Neutrophil (primary cell): ENCODE results near the gene WIZ.
A peak's percentile ranks its signal among the peaks of the same experiment; 100 is the strongest.

Experiments
- H3K27ac ChIP-seq: fragments of 200-600 bp; sonication (generic); 2 replicates; pipeline ENCODE4 v1.5.1; 2016; ENCODE audit warnings: mild to moderate bottlenecking, moderate library complexity
- H3K27me3 ChIP-seq: fragments of 200-600 bp; sonication (generic); 2 replicates; pipeline ENCODE4 v1.6.0; 2016; ENCODE audit warnings: mild to moderate bottlenecking
- H3K36me3 ChIP-seq: fragments of 200-600 bp; sonication (generic); 2 replicates; pipeline ENCODE4 v1.5.1; 2017
- H3K4me1 ChIP-seq, 2 experiments: fragments of 200-600 bp in 1 of 2; sonication (generic) in 1 of 2; 1 replicate in 1 of 2; 2 replicates in 1 of 2; pipeline versions ENCODE4 v1.5.1 to v1.6.1; 2013 to 2016; ENCODE audit warnings: low read depth in 1 of 2, low read length in 1 of 2, mild to moderate bottlenecking in 1 of 2, moderate library complexity in 1 of 2; ENCODE audit not compliant: control insufficient read depth in 1 of 2, insufficient read depth in 1 of 2
- H3K4me3 ChIP-seq, 2 experiments: fragments of 200-600 bp in 1 of 2; sonication (generic) in 1 of 2; 1 replicate in 1 of 2; 2 replicates in 1 of 2; pipeline ENCODE4 v1.5.1; 2013 to 2016; ENCODE audit warnings: low read depth in 1 of 2, low read length in 1 of 2, mild to moderate bottlenecking in 1 of 2, moderate library complexity in 1 of 2
- H3K9me3 ChIP-seq: fragments of 200-600 bp; sonication (generic); 2 replicates; pipeline ENCODE4 v1.5.1; 2016
- TF ChIP-seq, protein P1 (sequence below): fragments of 200-600 bp; sonication (generic); IDR thresholded peaks from 2 replicates; pipeline ENCODE4 v1.5.1; 2016; ENCODE audit warnings: antibody characterized with exemption

WIZ gene

DNA sequence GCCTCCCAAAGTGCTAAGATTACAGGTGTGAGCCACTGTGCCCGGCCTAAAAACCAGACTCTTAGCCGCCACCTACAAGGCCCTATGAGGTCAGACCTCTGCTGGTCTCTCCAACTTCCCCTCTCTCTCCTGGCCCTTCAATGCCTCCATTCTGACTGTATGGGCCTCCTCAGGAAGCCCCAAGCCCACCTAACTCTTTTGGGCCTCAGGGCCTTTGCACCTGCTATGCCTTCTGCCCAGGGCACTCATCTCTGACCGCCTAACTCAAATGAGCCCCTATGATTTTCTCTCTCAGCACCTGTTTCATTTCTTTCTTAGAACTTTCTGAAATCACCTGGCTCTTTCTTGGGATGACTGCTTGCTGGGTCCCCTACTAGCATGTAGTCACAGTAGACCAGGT, 6.4 kb downstream of the WIZ start:
- H3K4me1 ChIP-seq = peaks cover 62 to 69% of the 10 kb centered on the region in 2 experiments
- TF ChIP-seq, protein P1, sequence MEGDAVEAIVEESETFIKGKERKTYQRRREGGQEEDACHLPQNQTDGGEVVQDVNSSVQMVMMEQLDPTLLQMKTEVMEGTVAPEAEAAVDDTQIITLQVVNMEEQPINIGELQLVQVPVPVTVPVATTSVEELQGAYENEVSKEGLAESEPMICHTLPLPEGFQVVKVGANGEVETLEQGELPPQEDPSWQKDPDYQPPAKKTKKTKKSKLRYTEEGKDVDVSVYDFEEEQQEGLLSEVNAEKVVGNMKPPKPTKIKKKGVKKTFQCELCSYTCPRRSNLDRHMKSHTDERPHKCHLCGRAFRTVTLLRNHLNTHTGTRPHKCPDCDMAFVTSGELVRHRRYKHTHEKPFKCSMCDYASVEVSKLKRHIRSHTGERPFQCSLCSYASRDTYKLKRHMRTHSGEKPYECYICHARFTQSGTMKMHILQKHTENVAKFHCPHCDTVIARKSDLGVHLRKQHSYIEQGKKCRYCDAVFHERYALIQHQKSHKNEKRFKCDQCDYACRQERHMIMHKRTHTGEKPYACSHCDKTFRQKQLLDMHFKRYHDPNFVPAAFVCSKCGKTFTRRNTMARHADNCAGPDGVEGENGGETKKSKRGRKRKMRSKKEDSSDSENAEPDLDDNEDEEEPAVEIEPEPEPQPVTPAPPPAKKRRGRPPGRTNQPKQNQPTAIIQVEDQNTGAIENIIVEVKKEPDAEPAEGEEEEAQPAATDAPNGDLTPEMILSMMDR = no peak
- H3K27me3 ChIP-seq = no peaks in the 10 kb centered on the region
- no peaks in the 10 kb centered on the region for H3K9me3 ChIP-seq
- peaks cover 31% of the 10 kb centered on the region for H3K36me3 ChIP-seq
- H3K27ac ChIP-seq = peak overlapping the region; percentile 88
- no peak overlapping the region for H3K4me3 ChIP-seq

DNA sequence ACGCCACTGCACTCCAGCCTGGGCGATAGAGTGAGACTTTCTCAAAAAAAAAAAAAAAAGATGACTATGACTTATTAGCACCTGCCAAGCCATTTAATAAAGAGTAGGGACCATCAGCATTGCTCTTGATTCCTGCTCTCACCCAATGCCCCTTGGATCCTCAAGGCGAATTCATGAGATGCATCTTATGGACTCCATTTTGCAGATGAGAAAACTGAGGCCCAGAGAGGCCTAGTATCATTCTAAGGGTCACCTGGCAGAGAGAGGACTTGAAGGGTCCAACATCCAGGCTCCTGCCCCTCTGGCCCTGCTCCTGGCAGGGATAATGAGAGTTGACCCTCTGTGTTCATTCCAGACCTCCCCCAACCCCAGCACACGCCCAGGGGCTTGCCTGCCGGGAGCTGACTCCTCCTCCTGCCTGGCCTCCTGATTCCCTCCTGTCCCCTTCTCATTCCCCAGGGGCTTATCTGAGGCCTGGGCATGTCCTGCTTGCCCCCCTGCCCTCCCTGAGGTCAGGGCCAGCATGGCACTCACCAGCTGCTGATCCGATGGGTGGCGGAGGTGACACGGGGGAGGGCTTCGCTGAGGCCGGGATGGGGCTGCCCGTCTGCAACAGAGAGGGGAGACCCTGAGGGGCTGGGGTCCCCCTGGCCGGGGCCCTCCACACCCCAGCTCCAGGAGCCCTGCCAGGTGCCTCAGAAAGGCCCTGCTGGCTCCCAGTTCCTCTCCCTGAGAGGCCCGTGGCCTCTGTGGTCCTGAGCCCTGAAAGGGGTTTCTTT, 7.4 kb downstream of the WIZ start:
- Histone ChIP-seq H3K4me1 (peaks cover 56 to 59% of the 10 kb centered on the region in 2 experiments), H3K36me3 (peaks cover 39% of the 10 kb centered on the region), H3K27ac (peak overlapping the region; percentile 88), H3K9me3 (no peaks in the 10 kb centered on the region), H3K27me3 (no peaks in the 10 kb centered on the region), H3K4me3 (peak overlapping the region in 1 of 2 experiments; percentile 42)
- TF ChIP-seq, protein P1 = no peak

DNA sequence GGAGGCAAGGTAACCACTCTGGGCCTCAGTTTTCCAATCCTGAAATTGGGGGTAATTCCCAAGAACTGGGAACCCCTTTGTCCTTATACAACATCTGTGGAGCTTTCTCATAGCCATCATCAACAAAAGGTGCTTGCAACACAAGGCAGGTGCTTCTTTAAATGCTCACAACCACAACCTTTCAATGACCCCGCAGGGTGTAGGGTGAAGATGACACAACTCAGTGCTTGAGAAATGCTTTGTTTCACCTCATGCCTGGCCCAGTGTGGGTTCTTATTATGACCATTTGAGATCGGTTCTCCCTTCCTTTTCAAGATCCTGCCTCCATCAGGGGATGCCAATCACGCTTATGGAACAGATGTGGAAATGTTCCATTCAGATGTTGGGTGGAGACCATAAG, 8.4 kb downstream of the WIZ start:
- TF ChIP-seq, protein P1 = no peak
- no peaks in the 10 kb centered on the region for H3K27me3 ChIP-seq

DNA sequence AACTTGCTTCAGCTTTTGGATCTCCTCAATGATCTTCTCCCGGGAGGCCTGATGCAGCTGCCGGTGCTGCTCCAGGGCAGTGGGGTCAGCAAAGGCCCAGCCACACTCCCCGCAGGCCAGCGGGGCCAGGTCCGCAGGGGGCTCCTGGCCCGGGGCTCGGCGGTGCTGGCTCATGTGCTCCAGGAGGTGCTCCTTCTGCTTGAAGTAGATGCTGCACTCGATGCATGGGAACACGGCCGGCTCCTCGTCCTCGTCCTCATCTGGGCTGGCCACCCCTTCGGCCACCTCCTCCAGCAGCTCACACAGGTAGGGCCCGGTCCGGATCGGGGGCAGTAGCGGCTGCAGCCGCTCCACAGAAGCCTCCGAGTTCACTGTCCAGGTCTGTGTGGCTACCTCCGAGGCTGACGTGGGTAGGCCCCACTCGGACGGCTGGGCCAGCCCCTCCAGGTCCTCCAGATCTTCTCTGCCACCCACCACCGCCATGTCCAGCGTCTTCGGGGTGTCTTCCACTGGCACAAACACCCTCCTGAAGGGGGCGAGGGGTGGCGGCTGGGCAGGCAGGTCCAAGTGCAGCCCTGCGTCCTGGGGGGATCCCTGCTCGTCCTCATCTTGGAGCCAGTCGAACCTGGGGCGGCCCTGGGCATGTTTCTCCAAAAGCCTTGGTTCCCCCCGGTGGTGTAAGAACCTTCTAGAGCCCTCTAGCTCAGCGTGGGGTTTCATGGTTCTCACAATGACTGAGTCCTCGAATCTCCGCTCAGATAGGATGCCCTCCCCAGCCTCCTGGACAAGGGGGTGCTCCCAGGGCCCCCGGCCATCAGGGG, 9.7 kb downstream of the WIZ start:
- Histone ChIP-seq H3K4me3 (no peak overlapping the region), H3K4me1 (peaks cover 38 to 41% of the 10 kb centered on the region in 2 experiments), H3K27me3 (no peaks in the 10 kb centered on the region), H3K9me3 (no peaks in the 10 kb centered on the region), H3K36me3 (peaks cover 52% of the 10 kb centered on the region), H3K27ac (peak overlapping the region; percentile 88)
- TF ChIP-seq, protein P1 = no peak

More for the DNA sequence above, 8.4 kb downstream of the WIZ start:
- H3K36me3 ChIP-seq = peaks cover 49% of the 10 kb centered on the region
- H3K4me3 ChIP-seq = peak overlapping the region; percentile 29 to 42
- H3K27ac ChIP-seq = peak overlapping the region; percentile 88
- no peaks in the 10 kb centered on the region for H3K9me3 ChIP-seq
- peaks cover 46 to 48% of the 10 kb centered on the region in 2 experiments for H3K4me1 ChIP-seq

DNA sequence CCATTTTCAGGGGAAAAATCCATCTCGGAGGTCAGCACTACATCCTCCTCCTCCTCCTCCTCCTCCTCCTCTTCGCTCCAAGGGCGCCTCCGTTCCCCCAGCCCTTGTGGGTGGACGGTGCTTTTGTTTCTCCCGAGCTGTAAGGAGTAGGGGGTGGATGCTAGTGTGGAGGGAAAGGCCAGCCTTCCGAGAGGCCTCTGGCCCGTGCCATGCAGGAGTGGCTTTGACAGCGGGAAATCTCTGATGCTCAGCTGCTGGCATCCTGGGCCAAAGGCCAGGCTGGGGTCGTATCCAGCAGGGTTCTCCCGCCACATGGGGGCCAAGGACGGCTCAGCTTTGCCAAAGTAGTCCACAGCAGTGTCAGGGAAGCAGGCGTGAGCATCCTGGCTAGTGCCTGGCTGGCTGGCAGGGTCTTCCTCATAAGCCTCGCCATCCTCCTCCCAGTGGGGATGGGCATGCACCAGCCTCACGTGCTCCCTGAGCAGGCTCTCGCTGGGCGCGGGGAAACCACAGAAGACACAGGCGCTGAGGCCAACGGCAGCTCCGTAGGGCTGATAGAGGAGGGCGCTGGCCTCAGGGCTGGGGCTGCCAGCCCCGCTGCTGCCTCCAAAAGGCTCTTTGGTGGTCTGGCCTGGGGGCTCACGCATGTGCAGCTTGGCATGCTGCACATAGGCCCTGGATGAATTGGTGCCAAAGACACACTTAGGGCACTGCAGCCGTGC, 10.5 kb downstream of the WIZ start:
- H3K4me3 ChIP-seq = no peak overlapping the region
- H3K9me3 ChIP-seq = no peaks in the 10 kb centered on the region
- H3K4me1 ChIP-seq = peaks cover 38 to 41% of the 10 kb centered on the region in 2 experiments
- TF ChIP-seq, protein P1 = no peak
- H3K36me3 ChIP-seq = peaks cover 52% of the 10 kb centered on the region
- no peak overlapping the region for H3K27ac ChIP-seq
- H3K27me3 ChIP-seq = no peaks in the 10 kb centered on the region
